GM18499 (cell line): ENCODE measurements around the gene RGS10.
A peak's percentile ranks its signal among the peaks of the same experiment; 100 is the strongest.

Experiments
- ATAC-seq: cut with Tn5 transposase; IDR thresholded peaks from one replicate; pipeline ENCODE4 v1.9.1; 2021; ENCODE audit warnings: moderate number of reproducible peaks; ENCODE audit not compliant: insufficient read depth, unreplicated experiment

The RGS10 gene

GRCh38 chr10:119521443-119522204 is 20.9 kb downstream of the RGS10 start:
- ATAC-seq, result no peak

DNA sequence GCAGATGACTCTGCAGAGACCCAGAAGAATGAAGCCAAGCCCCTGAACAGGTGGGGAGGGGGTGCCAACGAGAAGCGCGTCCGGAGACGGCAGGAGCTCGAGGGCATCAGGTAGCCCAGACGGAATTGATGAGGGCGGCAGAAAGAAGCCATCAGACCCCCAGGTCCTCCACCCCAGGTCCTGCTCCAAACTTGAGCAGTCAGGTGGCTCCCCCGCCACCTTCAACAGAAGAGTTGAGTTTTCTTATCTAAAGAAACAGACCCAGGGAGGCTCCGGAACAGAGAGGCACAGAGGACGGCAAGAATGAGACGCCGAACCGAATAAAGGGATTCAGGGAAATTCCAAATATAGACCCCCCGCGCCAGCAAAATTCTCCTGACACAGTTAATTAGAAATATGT is 22.2 kb downstream of the RGS10 start:
- no peak for ATAC-seq

DNA sequence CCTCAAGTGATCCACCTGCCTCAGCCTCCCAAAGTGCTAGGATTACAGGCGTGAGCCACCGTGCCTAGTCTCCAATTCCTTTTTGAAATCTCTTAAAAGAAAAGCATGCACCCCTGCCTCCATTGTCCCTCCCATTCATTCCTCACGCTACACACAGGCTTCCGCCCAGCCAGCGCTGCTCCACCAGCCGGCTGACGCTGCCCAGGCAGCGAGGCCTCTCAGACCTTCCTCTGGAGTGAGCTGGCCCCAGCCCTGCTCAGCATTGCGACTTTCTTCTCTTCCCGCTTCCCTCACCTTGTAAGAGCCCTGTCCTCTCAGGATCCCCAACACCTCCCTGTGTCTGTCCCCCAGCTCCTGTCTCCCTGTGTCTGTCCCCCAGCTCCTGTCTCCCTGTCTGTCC is 23.6 kb downstream of the RGS10 start:
- no peak for ATAC-seq

GRCh38 chr10:119518176-119518575 is 24.3 kb downstream of the RGS10 start:
- no peak for ATAC-seq

GRCh38 chr10:119517235-119518141 is 25.0 kb downstream of the RGS10 start:
- ATAC-seq, result no peak

DNA sequence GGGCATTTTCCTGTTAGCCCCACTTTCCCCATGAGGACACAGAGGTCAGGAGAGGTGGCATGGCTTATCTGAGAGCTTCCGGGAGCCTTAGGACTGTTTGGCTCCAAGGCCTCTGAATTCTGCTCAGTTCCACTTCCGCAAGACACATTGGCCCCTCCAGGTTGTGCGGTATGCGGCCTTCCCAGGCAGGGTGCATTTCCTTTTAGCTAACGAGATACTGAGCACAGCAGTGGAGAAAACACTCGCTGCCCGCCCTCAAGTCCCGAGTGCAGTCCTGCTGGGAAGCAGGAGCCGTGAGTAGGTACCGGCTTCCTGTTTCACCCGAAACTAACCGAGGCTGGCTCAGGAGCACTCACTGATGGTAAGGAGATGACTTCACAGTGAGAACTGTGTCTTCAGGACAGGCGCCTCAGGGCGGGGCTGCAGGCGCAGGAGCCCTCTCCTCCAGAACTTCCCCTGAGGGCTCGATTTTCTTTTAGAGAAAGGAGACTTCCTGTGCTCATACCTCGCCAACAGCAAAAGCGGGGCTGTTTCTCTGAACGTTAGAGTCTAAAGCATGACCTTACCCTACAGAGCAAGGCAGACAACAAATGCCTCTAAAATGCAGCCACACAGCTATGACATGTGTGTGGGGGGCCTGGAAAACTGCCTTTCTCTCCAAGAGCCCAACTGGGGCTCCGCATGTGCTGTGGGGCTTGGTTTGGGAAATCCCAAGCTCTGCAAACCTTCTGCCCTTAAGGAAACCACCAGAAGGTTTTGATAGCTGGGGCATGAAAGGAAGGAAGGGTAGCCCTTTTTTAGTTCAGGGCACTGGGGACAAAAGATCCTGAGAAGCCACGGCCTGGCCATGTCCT is 25.9 kb downstream of the RGS10 start:
- peak; percentile 53 for ATAC-seq

GRCh38 chr10:119515511-119516045 is 26.9 kb downstream of the RGS10 start:
- no peak for ATAC-seq

DNA sequence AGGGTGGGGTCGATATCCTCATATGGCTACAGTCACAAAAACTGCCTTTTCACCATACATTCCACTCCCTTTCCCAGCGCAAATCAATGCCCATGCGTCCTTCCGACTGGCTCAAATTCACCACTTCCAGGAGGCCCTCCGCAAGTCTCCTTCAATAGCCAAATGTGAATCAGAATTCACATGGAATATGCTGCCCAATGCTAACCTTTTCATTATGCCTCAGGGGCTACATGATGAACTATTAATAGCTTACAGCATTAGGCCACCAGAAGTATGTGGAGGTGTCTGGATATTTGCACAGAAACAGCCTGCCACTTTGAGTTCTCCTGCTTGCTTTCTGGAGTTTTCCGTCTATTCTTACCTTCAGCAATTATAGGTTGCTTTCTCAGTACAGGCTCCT is 27.7 kb downstream of the RGS10 start:
- ATAC-seq, result no peak

GRCh38 chr10:119511828-119512515 is 30.5 kb downstream of the RGS10 start:
- no peak for ATAC-seq

DNA sequence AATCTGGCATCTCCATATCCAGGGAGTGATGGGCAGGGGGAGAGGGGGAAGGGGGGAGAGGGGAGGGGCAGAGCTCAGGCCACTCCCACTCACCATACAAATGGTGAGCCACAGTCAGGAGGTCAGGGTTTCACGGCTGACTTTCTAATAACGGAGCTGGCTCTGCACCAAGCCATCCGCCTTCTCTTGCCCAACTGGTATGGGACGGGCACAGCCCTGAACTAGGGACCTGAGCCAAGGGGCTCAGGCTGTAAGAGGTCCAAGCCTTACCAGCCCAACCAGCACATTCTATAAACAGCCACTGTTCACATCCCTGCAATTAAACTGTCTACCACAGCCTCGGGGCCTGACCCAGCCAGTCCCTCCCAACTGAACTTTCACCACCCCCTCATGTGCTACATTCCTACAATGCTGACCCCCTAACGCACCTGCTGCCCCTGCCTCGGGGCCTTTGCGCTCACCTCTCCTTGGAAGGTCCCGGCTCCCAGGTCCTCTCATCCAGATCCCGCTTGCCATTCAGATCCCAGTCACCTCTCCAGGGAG is 32.5 kb downstream of the RGS10 start:
- ATAC-seq, result no peak

DNA sequence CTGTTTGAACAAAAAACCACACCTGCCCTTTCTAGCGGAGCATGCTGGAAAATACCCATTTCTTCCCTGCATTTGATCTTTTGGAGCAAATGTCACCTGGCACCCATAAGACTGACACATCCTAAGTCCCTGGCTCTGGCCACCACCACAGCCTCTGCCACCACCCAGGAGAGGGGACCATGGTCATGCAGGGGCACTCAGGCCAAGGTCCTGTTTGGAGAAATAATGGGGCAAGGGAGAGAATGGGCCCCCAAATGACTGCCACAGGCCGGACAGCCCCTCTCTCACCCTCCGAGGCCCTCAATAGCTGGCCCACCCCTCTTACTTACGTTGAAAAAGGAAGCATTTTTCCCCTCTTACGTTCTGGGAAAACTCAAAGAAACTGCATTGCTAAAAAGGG is 35.4 kb downstream of the RGS10 start:
- no peak for ATAC-seq

- ATAC-seq, result no peak
Measured at GRCh38 chr10:119505588-119506315, 36.8 kb downstream of the RGS10 start.

DNA sequence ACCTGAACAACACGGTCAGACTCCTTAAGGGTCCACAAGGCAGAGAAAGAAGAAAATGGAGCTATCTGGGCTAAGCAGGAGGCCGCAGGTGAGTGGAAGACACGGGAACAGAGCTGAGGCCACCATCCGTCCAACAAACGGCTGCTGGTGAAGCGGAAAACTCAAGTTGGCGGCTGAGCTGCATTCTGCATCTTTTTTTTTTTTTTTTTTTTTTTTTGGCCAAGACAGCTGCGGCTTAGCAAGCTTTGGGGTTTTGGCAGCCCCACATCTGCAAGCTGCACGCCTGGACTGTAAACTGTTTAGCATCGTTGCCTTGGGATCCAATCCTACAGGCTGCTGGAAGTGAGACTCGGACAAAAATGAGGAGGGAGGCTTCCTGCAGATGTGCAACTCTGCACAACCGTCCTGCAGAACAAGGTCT is 37.4 kb downstream of the RGS10 start:
- no peak for ATAC-seq

DNA sequence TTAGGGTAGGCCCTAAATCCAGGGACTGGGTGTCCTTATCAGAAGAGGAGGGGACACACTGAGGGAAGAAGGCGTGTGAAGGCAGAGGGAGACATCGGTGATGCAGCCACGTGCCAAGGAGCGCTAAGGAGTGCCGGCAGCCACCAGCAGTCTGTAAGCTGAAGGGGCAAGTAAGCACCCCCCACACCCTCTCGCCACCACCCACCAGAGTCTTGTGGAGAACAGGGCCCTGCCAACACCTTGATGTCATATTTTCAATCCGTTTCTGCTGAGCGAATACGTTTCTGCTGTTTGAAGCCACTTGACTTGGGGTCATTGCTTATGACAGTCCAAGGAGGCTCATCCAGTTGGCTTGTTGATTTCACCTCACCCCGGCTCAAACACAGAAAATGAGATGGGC is 37.9 kb downstream of the RGS10 start:
- no peak for ATAC-seq

GRCh38 chr10:119503821-119504220 is 38.7 kb downstream of the RGS10 start:
- ATAC-seq, result no peak

DNA sequence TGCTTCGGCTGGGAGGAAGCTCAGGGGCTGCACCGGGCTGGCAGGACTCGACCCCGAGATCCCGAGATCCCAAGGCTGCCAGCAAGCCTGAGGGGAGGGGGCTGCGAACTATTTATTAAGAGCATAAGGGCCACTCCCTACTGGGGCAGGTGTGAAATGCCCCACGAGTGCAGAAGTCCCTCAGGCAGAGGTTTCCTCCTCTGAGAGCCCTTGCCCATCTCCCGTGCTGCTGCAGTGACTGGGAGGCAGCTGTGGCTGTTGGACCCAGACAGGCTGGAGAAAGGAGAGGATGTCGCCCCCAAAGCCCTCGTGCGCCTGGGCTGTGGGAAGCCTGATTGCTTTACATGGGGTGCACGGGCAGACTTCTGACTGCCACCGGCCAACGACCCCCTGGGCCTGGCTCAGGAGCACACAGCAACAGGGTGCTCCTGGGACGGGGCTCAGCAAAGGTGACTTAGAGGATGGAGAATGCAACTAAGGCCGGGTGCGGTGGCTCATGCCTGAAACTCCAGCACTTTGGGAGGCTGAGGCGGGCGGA is 39.8 kb downstream of the RGS10 start:
- ATAC-seq, result no peak

- no peak for ATAC-seq
Measured at GRCh38 chr10:119502209-119502608, 40.3 kb downstream of the RGS10 start.

GRCh38 chr10:119501690-119502089 is 40.8 kb downstream of the RGS10 start:
- ATAC-seq, result no peak

- ATAC-seq, result no peak
Measured at GRCh38 chr10:119500821-119501220, 41.7 kb downstream of the RGS10 start.
